Hippocampal formation (tissue), 2 donors: ENCODE data around the gene MST1.

Experiments used
- DNase-seq, 2 donors: peaks; one replicate each; lab custom pipeline; 2025; lab: John Stamatoyannopoulos, UW

Gene MST1

GRCh38 chr3:49674497-49674983 is 14.7 kb downstream of the MST1 start:
- no peak for DNase-seq

GRCh38 chr3:49673715-49674496 is 15.4 kb downstream of the MST1 start, which contains the start of gene APEH:
Gene APEH, plus strand, starts transcription at chr3:49674351. Its CDS starts 51 bp downstream, at chr3:49674402.
- no peak for DNase-seq

GRCh38 chr3:49673121-49673714 is 16.1 kb downstream of the MST1 start:
- no peak for DNase-seq

- DNase-seq: no peak
Measured at GRCh38 chr3:49671291-49672288, 17.7 kb downstream of the MST1 start.

GRCh38 chr3:49670940-49671290 is 18.4 kb downstream of the MST1 start:
- no peak for DNase-seq

- DNase-seq: no peak
Measured at GRCh38 chr3:49669352-49669751, 19.9 kb downstream of the MST1 start.

- no peak for DNase-seq
Measured at GRCh38 chr3:49668861-49669260, 20.4 kb downstream of the MST1 start.

GRCh38 chr3:49668414-49668797 is 20.9 kb downstream of the MST1 start:
- DNase-seq: no peak

- DNase-seq: no peak
Measured at GRCh38 chr3:49667701-49668413, 21.4 kb downstream of the MST1 start.

GRCh38 chr3:49666592-49666991 is 22.7 kb downstream of the MST1 start:
- no peak for DNase-seq

GRCh38 chr3:49665822-49666519 is 23.3 kb downstream of the MST1 start:
- DNase-seq: no peak

GRCh38 chr3:49664300-49664699 is 25.0 kb downstream of the MST1 start:
- DNase-seq: no peak

- no peak for DNase-seq
Measured at GRCh38 chr3:49663831-49664230, 25.4 kb downstream of the MST1 start.

GRCh38 chr3:49662720-49663413 is 26.4 kb downstream of the MST1 start:
- no peak for DNase-seq

GRCh38 chr3:49662021-49662420 is 27.3 kb downstream of the MST1 start:
- DNase-seq: no peak

- no peak for DNase-seq
Measured at GRCh38 chr3:49661281-49661680, 28.0 kb downstream of the MST1 start.

- no peak for DNase-seq
Measured at GRCh38 chr3:49659756-49660155, 29.5 kb downstream of the MST1 start.

GRCh38 chr3:49658711-49659110 is 30.6 kb downstream of the MST1 start:
- no peak for DNase-seq

GRCh38 chr3:49657208-49657915 is 31.9 kb downstream of the MST1 start:
- no peak for DNase-seq
